DMS153 treated with DMSO at 0.1 percent for 48 hours (cell line): ENCODE measurements around the gene OR52I2.

Experiments
- DNase-seq: peaks from one replicate; lab custom pipeline; 2025; ENCODE audit not compliant: unreplicated experiment; lab: John Stamatoyannopoulos, UW

Gene OR52I2

GRCh38 chr11:4581443-4581842 is at the start of gene OR52I2:
Gene OR52I2 (plus strand): TSS chr11:4581743.
- DNase-seq: no peak

GRCh38 chr11:4539603-4540219 is 41.8 kb upstream of the OR52I2 start:
- DNase-seq: peak; percentile 5

GRCh38 chr11:4541071-4541470 is 40.5 kb upstream of the OR52I2 start:
- no peak for DNase-seq

- no peak for DNase-seq
Measured at GRCh38 chr11:4543561-4543960, 38.0 kb upstream of the OR52I2 start.

DNA sequence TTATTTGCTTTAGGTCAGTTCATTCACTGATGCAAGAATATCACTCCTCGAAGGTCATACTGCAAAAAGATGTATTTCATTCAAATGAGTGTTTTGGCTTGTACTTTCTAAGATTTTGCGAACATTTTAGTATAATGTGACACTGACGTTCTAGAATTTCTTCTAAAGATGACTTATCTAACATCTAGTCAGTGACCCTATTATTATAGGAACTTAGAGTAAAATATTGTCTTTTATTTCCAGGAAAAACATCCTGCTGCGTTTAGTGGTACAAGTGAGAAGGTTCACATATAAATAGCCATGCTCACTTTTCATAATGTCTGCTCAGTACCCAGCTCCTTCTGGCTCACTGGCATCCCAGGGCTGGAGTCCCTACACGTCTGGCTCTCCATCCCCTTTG is 36.7 kb upstream of the OR52I2 start, which contains the start of gene OR52M1:
Gene OR52M1, plus strand, starts transcription at position 301 of the 400 bp plus-strand sequence. Its CDS starts 0 bp downstream, at position 301.
- DNase-seq: no peak

- DNase-seq: no peak
Measured at GRCh38 chr11:4546878-4547277, 34.7 kb upstream of the OR52I2 start.

DNA sequence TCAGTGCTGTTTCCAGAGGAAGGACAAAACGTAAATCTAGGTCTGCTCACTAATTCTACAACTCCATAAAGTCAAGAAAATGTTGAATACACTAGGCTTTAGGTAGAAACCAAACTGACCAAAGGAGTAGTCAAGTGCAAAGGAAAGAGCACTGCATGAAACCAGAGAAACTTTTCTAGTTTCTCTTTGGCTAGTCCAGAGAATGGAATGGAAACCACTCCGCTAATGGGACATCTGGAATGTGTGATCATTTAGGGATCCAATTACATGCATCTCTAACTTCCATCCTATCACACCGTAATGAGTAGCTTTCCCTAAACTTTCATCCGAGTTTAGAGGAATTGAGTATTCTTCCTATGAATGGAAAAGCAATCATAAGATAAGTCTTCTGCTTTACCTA is 34.1 kb upstream of the OR52I2 start:
- no peak for DNase-seq

GRCh38 chr11:4551346-4551979 is 30.1 kb upstream of the OR52I2 start:
- no peak for DNase-seq

DNA sequence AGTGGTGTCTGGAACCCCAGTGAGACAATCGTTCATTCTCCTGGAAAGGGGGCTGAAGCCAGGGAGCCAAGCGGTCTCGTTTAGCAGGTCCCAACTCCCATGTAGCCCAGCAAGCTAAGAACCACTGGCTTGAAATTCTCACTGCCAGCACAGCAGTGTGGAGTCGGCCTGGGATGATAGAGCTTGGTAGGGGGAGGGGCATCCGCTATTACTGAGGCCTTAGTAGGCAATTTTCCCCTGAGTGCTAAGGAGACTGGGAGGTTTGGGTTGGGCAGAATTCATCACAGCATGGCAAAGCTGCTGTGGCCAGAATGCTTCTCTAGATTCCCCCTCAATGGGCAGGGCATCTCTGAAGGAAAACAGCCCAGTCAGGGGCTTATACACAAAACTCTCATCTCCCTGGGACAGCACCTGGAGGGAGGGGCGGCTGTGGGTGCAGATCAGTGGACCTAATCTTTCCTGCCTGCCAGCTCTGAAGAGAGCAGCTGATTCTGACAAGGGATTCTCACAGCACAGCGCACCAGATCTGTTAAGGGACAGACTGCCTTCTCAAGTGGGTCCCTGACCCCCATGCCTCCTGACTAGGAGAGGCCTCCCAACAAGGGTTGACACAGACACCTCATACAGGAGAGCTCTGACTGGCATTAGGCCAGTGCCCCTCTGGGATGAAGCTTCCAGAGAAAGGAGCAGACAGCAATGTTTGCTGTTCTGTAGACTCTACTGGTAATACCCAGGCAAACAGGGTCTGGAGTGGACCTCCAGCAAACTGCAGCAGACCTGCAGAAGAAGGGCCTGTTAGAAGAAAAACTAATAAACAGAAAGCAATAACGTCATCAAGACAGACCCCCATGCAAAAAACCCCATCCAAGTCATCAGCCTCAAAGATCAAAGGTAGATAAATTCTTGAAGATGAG is 21.8 kb upstream of the OR52I2 start:
- no peak for DNase-seq

GRCh38 chr11:4560467-4560866 is 21.1 kb upstream of the OR52I2 start:
- DNase-seq: no peak

DNA sequence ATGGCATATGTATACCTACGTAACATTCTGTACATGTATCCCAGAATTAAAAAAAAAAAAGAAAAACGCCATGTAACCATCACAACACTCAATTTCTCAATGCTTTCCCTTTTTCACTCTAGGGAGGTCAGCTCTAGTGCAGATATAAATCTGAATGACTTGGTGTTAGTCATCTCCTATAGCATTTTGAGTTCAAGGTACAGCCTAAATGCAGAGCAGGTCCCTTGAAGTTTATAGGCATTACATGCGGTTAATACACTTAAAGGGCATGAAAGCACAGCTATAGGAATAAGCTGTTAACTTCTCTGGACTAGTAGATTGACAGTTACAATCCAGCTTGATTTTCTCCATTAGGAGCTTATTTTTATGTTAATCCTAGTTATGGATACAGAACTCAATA is 16.2 kb upstream of the OR52I2 start:
- DNase-seq: no peak

DNA sequence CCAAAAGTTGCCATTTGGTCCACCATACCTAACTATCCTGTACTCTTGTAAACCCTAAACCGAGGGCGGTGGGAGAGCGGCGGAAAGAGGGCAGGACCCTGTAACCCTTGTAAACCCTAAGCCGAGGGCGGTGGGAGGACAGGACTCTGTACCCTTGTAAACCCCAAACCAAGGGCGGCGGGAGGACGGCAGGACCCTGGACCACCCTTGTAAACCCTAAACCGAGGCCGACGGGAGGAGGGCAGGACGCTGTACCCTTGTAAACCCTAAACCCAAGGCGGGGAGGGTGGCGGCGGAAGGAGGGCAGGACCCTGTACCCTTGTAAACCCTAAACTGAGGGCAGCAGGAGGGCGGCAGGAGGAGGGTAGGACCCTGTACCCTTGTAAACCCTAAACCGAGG is 12.5 kb upstream of the OR52I2 start:
- DNase-seq: no peak

DNA sequence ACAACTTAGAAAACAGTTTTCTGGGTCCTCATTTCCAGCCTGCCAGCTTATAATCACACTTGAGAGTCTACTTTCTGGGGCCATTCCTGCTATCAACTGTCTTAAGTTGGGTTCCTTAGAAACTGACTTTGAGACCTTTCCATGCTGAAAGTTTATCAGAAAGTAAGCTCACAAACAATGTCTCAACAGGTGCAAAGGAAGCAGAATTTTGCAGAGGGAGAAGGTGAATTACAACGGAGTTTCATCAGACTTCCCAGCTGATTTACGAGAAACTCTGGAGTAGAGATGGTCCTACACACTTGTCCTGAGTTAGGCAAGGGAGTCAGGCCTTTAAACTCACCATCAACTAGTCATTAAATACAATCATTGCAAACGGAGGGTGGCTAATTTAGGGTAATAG is 4.7 kb upstream of the OR52I2 start:
- DNase-seq: no peak

DNA sequence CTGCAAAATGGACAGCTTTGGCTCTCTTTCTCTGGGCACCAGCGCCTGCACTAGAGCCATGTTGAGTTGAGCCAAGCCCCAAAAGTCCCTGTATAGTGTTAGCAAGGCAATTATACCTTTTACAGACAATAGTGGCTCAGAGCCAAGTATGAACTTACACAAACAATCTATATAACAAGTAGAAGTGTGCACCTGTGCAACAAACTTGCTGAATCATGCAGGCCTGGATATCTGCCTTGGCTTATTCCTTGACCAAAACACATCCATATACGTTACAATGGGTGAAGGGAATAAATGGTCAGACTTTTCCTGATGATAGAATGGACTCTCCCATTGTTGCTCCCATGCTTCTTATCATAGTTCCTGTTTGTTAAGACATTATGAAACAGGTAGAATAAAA is 3.8 kb upstream of the OR52I2 start:
- peak; percentile 4 for DNase-seq

DNA sequence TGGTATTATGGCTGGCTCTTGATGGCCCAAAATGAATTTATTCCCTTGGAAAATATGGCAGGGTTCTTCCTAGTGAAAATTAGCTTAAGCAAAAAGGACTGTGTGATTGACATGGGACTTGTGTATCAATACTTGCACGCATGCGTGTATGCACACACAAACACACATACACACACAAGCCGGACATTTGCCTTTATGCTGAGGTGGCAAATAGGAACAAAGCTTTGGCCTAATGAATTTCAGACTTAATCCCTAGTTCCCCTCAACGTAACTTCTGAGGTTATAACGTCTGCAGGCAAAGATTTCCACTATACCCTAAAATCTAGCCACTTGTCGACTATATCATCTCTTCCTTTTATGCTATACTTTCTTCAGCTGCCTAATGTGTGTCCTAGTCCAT is 2.9 kb upstream of the OR52I2 start:
- no peak for DNase-seq

- DNase-seq: no peak
Measured at GRCh38 chr11:4580124-4580523, 1.4 kb upstream of the OR52I2 start.

GRCh38 chr11:4589017-4589416 is 7.5 kb downstream of the OR52I2 start:
- no peak for DNase-seq

GRCh38 chr11:4593739-4594138 is 12.2 kb downstream of the OR52I2 start, which contains the start of gene OR52I1:
Gene OR52I1 (plus strand): TSS chr11:4594039. CDS start chr11:4594039, 0 bp downstream.
- DNase-seq: no peak

DNA sequence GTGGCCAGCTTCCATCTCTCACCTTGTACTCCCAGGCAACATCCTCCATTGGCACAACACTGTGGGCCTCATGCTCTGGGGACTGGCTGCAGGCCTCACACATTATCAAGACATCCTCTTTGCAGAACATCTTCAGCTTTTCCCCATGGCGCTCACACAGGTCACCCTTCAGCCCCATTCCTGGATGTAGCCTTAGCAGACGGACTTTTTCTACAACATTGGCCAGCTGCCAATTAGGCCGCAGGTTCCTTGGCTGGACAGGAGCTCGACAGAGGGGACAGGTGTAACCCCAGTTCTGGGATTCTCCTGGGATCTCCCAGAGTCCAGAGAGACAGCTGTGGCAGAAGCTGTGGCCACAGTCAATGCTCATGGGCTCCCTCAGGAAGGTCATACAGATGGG is 23.5 kb downstream of the OR52I2 start:
- DNase-seq: no peak

DNA sequence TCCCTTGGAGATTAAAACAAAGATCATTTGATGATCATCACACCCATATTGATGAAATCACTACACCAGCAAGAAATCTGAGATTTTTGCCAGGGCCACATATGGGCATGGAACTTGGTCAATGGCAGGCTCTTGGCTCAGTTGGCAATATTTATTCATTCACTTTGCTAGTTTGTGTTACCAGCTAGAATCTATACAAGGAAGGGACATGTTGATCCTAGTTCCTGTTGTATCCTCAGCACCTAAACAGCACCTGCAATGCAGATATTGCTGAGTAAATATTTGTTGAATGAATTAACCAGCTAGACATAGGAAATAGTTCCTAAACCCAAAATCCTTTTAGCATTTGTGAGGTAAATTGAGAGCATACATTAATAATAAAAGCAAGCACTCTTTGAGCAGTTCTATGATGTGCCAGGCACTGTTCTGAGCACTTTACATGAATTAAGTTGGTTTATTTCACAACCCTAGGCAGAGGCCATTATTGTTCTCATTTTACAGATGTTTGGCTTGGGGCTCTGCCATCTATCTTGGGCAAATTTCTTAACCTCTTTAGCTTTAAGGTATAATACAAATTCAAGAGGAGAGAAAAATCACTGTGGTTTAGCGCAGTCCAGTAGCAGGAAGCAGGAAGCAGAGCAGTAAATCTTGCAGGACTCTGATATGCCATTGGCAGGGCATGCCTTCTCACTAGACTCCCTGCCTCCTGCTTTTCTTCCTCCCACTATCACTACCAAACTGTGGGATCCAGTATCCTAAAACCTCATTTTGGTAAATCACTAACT is 24.9 kb downstream of the OR52I2 start:
- peak; percentile 80 for DNase-seq

- no peak for DNase-seq
Measured at GRCh38 chr11:4607096-4607495, 25.6 kb downstream of the OR52I2 start.
